K562 (cell line): ENCODE measurements around the gene KRIT1. TPM values are rescaled to one million over a fixed set of nuclear protein-coding genes. Genes with fewer than 3 reads are reported as not detected.
A peak's percentile ranks its signal among the peaks of the same experiment; 100 is the strongest.

Source experiments
- ATAC-seq: fragments of 200-7000 bp; cut with Tn5 transposase; 3 replicates; pipeline ENCODE4 v1.9.1; 2020; ENCODE audit warnings: moderate library complexity
- BruUV-seq: library from RNA; stranded (reverse); fragments of 400-500 nt; replicated peaks from 2 replicates; lab custom pipeline; 2021; lab: Mats Ljungman, UMichigan
- CTCF ChIA-PET: fragments of 300-600 bp; formaldehyde crosslinking; extraction: SDS; loops from one replicate; lab custom pipeline; 2021; ENCODE audit warnings: low intra/inter-chr PET ratio; lab: Yijun Ruan, JAX
- POLR2A ChIA-PET: fragments of 300-600, 350-650 bp; sonication (Branson Sonifier 250); formaldehyde crosslinking; extraction: SDS; loops from one replicate; lab custom pipeline; 2021; ENCODE audit warnings: antibody characterized with exemption, inconsistent platforms; lab: Yijun Ruan, JAX
- DNase-seq, 4 experiments: peaks; one replicate each; pipeline versions ENCODE4 v3.0.0 to v3.0.0-alpha.2; 2011 to 2018; ENCODE audit warnings: low spot score in 3 of 4, mixed read lengths in 3 of 4; ENCODE audit errors: extremely low read depth in 1 of 4
- FAIRE-seq: peaks from 2 replicates; lab custom pipeline; 2011; peaks lifted over from hg19 to GRCh38; lab: Jason Lieb, UNC
- H2AFZ ChIP-seq: 2 replicates; pipeline ENCODE4 v1.6.0; 2011; ENCODE audit warnings: low read depth, low read length, control low read depth, inconsistent platforms
- H3K27ac ChIP-seq: fragments of 200-600 bp; 3 replicates; pipeline ENCODE4 v1.8.0; 2011; ENCODE audit warnings: low read depth, mild to moderate bottlenecking, control low read depth, inconsistent platforms, low read length, moderate library complexity, mixed read lengths; ENCODE audit errors: extremely low read depth
- H3K27me3 ChIP-seq, 2 experiments: fragments of 300-600 bp in 1 of 2; 2 replicates in 1 of 2; 3 replicates in 1 of 2; pipeline versions ENCODE4 v1.6.0 to v1.8.0; 2011; ENCODE audit warnings: inconsistent platforms in 2 of 2, low read length in 2 of 2, mild to moderate bottlenecking in 1 of 2, mixed read lengths in 1 of 2, moderate library complexity in 1 of 2; ENCODE audit not compliant: control insufficient read depth in 2 of 2, insufficient read depth in 2 of 2
- H3K36me3 ChIP-seq: fragments of 300-600 bp; 3 replicates; pipeline ENCODE4 v1.8.0; 2011; ENCODE audit warnings: mild to moderate bottlenecking, low read length, inconsistent platforms; ENCODE audit not compliant: control insufficient read depth, insufficient read depth
- H3K4me1 ChIP-seq, 2 experiments: fragments of 200-600 bp in 1 of 2; replicated peaks in 1 of 2; 2 replicates in 1 of 2; 3 replicates in 1 of 2; pipeline versions ENCODE4 v1.5.1 to v1.8.0; 2011; ENCODE audit warnings: inconsistent platforms in 2 of 2, low read length in 2 of 2, mild to moderate bottlenecking in 1 of 2, mixed read lengths in 1 of 2, moderate library complexity in 1 of 2; ENCODE audit not compliant: control insufficient read depth in 2 of 2, insufficient read depth in 2 of 2
- H3K4me2 ChIP-seq: 2 replicates; pipeline ENCODE4 v1.6.1; 2011; ENCODE audit warnings: low read length, control low read depth, inconsistent platforms, mixed read lengths; ENCODE audit not compliant: insufficient read depth
- H3K4me3 ChIP-seq: fragments of 200-600 bp; sonication (generic), shearing (Covaris generic); 2 replicates; pipeline ENCODE4 v1.5.1; 2016; ENCODE audit warnings: control low read depth, inconsistent platforms
- H3K79me2 ChIP-seq: fragments of 200-600 bp; 3 replicates; pipeline ENCODE4 v1.8.0; 2011; ENCODE audit warnings: low read length, inconsistent platforms; ENCODE audit not compliant: control insufficient read depth, insufficient read depth
- H3K9ac ChIP-seq, 2 experiments: 2 replicates each; pipeline versions ENCODE4 v1.6.0 to v1.6.1; 2011; ENCODE audit warnings: low read depth in 2 of 2, low read length in 2 of 2, control low read depth in 1 of 2, inconsistent platforms in 1 of 2, mild to moderate bottlenecking in 1 of 2, mixed read lengths in 1 of 2; ENCODE audit not compliant: insufficient read depth in 1 of 2
- H3K9me1 ChIP-seq: one replicate; pipeline ENCODE4 v1.6.0; 2011; ENCODE audit warnings: inconsistent platforms, mild to moderate bottlenecking, low read length, moderate library complexity; ENCODE audit not compliant: control insufficient read depth, insufficient read depth
- H3K9me3 ChIP-seq: replicated peaks from 2 replicates; pipeline ENCODE4 v1.5.1; 2011; ENCODE audit warnings: low read depth, low read length, inconsistent platforms; ENCODE audit not compliant: control insufficient read depth, insufficient read depth
- H4K20me1 ChIP-seq: replicated peaks from 2 replicates; pipeline ENCODE4 v1.6.1; 2011; ENCODE audit warnings: low read length, inconsistent platforms, mixed read lengths; ENCODE audit not compliant: control insufficient read depth, insufficient read depth
- CBFA2T3 ChIP-seq: fragments of 450-650 bp; IDR thresholded peaks from 2 replicates; pipeline ENCODE4 v1.6.1; 2017
- CC2D1A ChIP-seq: fragments of 450-650 bp; IDR thresholded peaks from 2 replicates; pipeline ENCODE4 v1.6.1; 2017; ENCODE audit warnings: mild to moderate bottlenecking
- FOSL1 ChIP-seq: fragments of 200-800 bp; sonication (Bioruptor generic); conservative IDR thresholded peaks from 2 replicates; pipeline ENCODE4 v1.6.1; 2016; ENCODE audit warnings: missing genetic modification characterization, missing compliant biosample characterization
- FOXA3 ChIP-seq, 2 experiments: fragments of 450-650 bp in 1 of 2; sonication (generic) in 1 of 2; formaldehyde crosslinking; IDR thresholded peaks in 1 of 2; conservative IDR thresholded peaks in 1 of 2; 2 replicates each; pipeline versions ENCODE4 v1.4.0 to v1.8.0; 2020 to 2022; ENCODE audit warnings: mild to moderate bottlenecking in 2 of 2, missing genetic modification reagents in 1 of 2
- NFE2L1 ChIP-seq: fragments of 450-650 bp; IDR thresholded peaks from 2 replicates; pipeline ENCODE4 v1.6.1; 2016; ENCODE audit warnings: missing genetic modification characterization, low read depth, mild to moderate bottlenecking, missing compliant biosample characterization, moderate library complexity, borderline replicate concordance
- NFIC ChIP-seq: fragments of 450-650 bp; IDR thresholded peaks from 2 replicates; pipeline ENCODE4 v1.6.1; 2017; ENCODE audit warnings: mild to moderate bottlenecking, inconsistent platforms
- NFIX ChIP-seq: fragments of 250-450 bp; sonication (Bioruptor Pico); IDR thresholded peaks from 2 replicates; pipeline ENCODE4 v1.4.0; 2020; ENCODE audit warnings: low read depth, mild to moderate bottlenecking, moderate library complexity
- PCBP1 ChIP-seq: fragments of 200-400 bp; formaldehyde crosslinking; IDR thresholded peaks from 2 replicates; pipeline ENCODE4 v1.6.1; 2018; ENCODE audit warnings: mild to moderate bottlenecking, low read depth, low read length; ENCODE audit not compliant: poor library complexity, severe bottlenecking
- PTTG1 ChIP-seq: fragments of 450-650 bp; IDR thresholded peaks from 2 replicates; pipeline ENCODE4 v1.6.1; 2016; ENCODE audit warnings: low read depth, mild to moderate bottlenecking, missing genetic modification characterization, missing compliant biosample characterization
- SIX5 ChIP-seq, 2 experiments: IDR thresholded peaks; 2 replicates each; pipeline ENCODE4 v1.6.1; 2011; ENCODE audit warnings: low read length in 2 of 2, borderline replicate concordance in 1 of 2, low read depth in 1 of 2, mild to moderate bottlenecking in 1 of 2, moderate library complexity in 1 of 2; ENCODE audit not compliant: insufficient read depth in 1 of 2
- TCFL5 ChIP-seq: fragments of 250-450 bp; sonication (Bioruptor Pico); conservative IDR thresholded peaks from 2 replicates; pipeline ENCODE4 v1.6.1; 2021; ENCODE audit warnings: mild to moderate bottlenecking, moderate library complexity, matching md5 sums
- ZNF395 ChIP-seq: fragments of 200-800 bp; sonication (Bioruptor generic); IDR thresholded peaks from 2 replicates; pipeline ENCODE4 v1.6.1; 2017; ENCODE audit warnings: missing genetic modification characterization, missing compliant biosample characterization
- ZNF707 ChIP-seq: fragments of 250-450 bp; sonication (Bioruptor Pico); conservative IDR thresholded peaks from 2 replicates; pipeline ENCODE4 v1.8.0; 2022; ENCODE audit warnings: inconsistent platforms, mild to moderate bottlenecking, moderate library complexity
- WGBS: fragments of 100-300 bp; shearing (Covaris generic); methylation state at CpG from one replicate; pipeline ENCODE4 v1.1.6; 2016; ENCODE audit warnings: low coverage, mixed read lengths; ENCODE audit not compliant: insufficient coverage; ENCODE audit errors: missing lambda C conversion rate; 5-methylcytosine and 5-hydroxymethylcytosine counted together
- in situ Hi-C: fragments of 300-500 bp; cut with MboI; formaldehyde crosslinking; loops from 4 replicates; pipeline ENCODE4 v1.15.0; 2018; ENCODE audit warnings: inconsistent platforms, mixed read lengths
- intact Hi-C: fragments of 100-400 bp; cut with micrococcal nuclease; formaldehyde crosslinking; loops from 2 replicates; pipeline ENCODE4 v1.14.2; 2022
- polyA plus RNA-seq, 8 experiments: library from polyadenylated mRNA; depleted of rRNA in 4 of 8; stranded (reverse) in 5 of 8; unstranded in 3 of 8; fragments of >200 nt; fragmentation: Nextera tagmentation in 2 of 8; fragmentation: Illumina TruSeq in 1 of 8; extraction: Ambion mirVana in 2 of 8; extraction: Trizol in 1 of 8; gene quantifications; 2 replicates each; pipeline versions ENCODE4 v1.2.1 to v1.2.3, GENCODE V29; 2011 to 2014; ENCODE audit warnings: inconsistent platforms in 1 of 8, missing spikeins in 1 of 8
- total RNA-seq, 7 experiments: library from RNA; depleted of rRNA in 6 of 7; stranded (reverse); fragments of >200 nt in 6 of 7; fragmentation: Illumina TruSeq in 2 of 7; extraction: Trizol in 2 of 7; gene quantifications; 2 replicates each; pipeline versions ENCODE4 v1.2.1 to v1.2.3, GENCODE V29; 2011 to 2021; ENCODE audit warnings: low replicate concordance in 1 of 7
- TF ChIP-seq, protein P1 (sequence below): sonication (generic); IDR thresholded peaks from 2 replicates; pipeline ENCODE4 v1.6.1; 2016
- TF ChIP-seq, protein P2 (sequence below): sonication (generic); formaldehyde crosslinking; IDR thresholded peaks from 2 replicates; pipeline ENCODE4 v1.8.1; 2023; ENCODE audit warnings: mild to moderate bottlenecking, missing genetic modification reagents

Gene KRIT1
- total and polyA plus RNA-seq, 9 of the 15 experiments (the other 6 are each of a cell fraction or from before 2014, with no cell fraction given): 21.5 to 81.4 (median 55.9) TPM

- no peak for TF ChIP-seq ZNF395 (CRISPR knock-in tag)
Measured at GRCh38 chr7:92279396-92280031, 33.8 kb upstream of the KRIT1 start (continued).

DNA sequence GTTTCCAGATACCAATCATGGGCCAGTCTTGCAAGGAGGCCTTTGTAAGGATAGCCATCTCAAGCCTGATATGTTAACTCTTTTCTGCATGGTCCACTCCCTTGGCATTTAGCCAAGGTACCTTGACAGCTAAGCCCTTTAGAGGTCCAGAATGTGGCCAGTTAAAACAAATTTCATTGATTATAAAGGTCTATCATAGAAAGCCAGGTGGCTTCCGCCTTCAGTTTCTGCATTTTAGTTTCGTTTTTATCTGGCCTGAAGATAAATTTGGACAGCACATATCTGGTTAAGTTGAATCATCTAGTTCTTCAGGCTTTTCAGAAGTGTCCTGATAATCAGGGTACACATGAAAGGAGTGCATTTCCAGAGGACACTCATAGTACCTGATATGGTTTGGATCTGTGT is 30.7 kb upstream of the KRIT1 start:
- FAIRE-seq (peak; percentile 48), DNase-seq (peak in 1 of 4 experiments; percentile 50), ATAC-seq (peak; percentile 56)
- in situ Hi-C loops (no loop called here), intact Hi-C loops (no loop called here)
- 29% methylated on average over 2 of the region's 2 CpGs for WGBS
- Histone ChIP-seq H3K4me3 (no peak overlapping the region), H2AFZ (no peak overlapping the region), H3K4me1 (peaks cover 0 to 8% of the 10 kb centered on the region in 2 experiments; a peak in 2 of 5 replicates), H3K9me1 (no peaks in the 10 kb centered on the region), H3K4me2 (peak overlapping the region; percentile 42; the same call in 1 of the 2 replicates), H3K9me3 (peaks cover 12% of the 10 kb centered on the region; the same call in 1 of the 2 replicates), H3K27me3 (no peaks in the 10 kb centered on the region), H3K79me2 (peaks cover 17% of the 10 kb centered on the region; the same call in 2 of the 3 replicates), H3K9ac (no peak overlapping the region), H3K27ac (peak overlapping the region; percentile 20; the same call in 1 of the 3 replicates), H3K36me3 (no peaks in the 10 kb centered on the region), H4K20me1 (no peaks in the 10 kb centered on the region)
- CTCF ChIA-PET: no interaction called here
- BruUV-seq: no TSS peak
- POLR2A ChIA-PET: interaction anchor here (1.2 kb wide), 1 partner anchor 9 kb away, joined by 3 read pairs; no protein-coding TSS in a partner anchor
- TF ChIP-seq CBFA2T3 (peak; percentile 55), FOSL1 (tag) (0 out of 2 replicates have a peak, but pooled peaks have one; percentile 30), PTTG1 (tag) (no peak), NFE2L1 (tag) (no peak), SIX5 (IDR thresholded peaks at IDR 0.05; ENCODE audit: borderline replicate concordance in 1 of 2, insufficient read depth in 1 of 2, low read depth in 1 of 2, low read length in 2 of 2) (no peak), NFIX (CRISPR knock-in tag) (0 out of 2 replicates have a peak, but pooled peaks have one; percentile 29), TCFL5 (no peak), CC2D1A (no peak), NFIC (peak; percentile 88), FOXA3 (CRISPR knock-in tag; conservative IDR thresholded peaks at IDR 0.05 in 1 of 2, IDR thresholded peaks at IDR 0.05 in 1 of 2) (no peak), PCBP1 (no peak), ZNF707 (CRISPR knock-in tag) (no peak)
- TF ChIP-seq, protein P1, sequence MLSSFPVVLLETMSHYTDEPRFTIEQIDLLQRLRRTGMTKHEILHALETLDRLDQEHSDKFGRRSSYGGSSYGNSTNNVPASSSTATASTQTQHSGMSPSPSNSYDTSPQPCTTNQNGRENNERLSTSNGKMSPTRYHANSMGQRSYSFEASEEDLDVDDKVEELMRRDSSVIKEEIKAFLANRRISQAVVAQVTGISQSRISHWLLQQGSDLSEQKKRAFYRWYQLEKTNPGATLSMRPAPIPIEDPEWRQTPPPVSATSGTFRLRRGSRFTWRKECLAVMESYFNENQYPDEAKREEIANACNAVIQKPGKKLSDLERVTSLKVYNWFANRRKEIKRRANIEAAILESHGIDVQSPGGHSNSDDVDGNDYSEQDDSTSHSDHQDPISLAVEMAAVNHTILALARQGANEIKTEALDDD: peak; percentile 54; the same call in 1 of the 2 replicates
- TF ChIP-seq, protein P2, sequence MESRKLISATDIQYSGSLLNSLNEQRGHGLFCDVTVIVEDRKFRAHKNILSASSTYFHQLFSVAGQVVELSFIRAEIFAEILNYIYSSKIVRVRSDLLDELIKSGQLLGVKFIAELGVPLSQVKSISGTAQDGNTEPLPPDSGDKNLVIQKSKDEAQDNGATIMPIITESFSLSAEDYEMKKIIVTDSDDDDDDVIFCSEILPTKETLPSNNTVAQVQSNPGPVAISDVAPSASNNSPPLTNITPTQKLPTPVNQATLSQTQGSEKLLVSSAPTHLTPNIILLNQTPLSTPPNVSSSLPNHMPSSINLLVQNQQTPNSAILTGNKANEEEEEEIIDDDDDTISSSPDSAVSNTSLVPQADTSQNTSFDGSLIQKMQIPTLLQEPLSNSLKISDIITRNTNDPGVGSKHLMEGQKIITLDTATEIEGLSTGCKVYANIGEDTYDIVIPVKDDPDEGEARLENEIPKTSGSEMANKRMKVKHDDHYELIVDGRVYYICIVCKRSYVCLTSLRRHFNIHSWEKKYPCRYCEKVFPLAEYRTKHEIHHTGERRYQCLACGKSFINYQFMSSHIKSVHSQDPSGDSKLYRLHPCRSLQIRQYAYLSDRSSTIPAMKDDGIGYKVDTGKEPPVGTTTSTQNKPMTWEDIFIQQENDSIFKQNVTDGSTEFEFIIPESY (CRISPR knock-in tag): no peak
